ENCODE data around the gene BMPER.
A peak's percentile ranks its signal among the peaks of the same experiment; 100 is the strongest.

BMPER gene

DNA sequence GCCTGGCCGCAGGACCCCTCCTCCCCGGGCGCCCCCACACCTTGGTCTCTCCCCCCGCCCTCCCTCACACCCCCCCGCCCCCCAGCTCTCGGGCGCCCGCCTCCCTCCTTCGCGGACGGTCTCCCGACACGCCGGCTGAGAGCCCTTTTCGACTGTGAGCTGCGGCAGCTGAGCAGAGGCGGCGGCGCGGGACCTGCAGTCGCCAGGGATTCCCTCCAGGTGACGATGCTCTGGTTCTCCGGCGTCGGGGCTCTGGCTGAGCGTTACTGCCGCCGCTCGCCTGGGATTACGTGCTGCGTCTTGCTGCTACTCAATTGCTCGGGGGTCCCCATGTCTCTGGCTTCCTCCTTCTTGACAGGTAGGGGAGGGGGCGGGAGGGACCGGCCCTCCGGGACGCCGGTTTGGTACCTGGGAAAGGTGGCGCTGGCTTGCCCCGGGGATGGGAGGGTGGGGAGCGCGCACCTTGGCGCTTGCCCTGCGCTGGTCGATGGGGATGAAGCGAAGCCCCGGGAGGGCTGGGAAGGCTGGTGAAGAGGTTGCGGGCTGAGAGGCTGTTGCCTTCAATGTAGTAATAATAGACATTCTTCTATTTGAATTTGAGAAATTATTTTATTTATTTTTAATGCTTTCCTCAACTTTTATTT is at the start of gene BMPER:
TSS of gene BMPER (plus strand) at position 151 of the 644 bp plus-strand sequence. CDS start at position 226, 75 bp downstream.
- peak; percentile 9 for DNase-seq

DNA sequence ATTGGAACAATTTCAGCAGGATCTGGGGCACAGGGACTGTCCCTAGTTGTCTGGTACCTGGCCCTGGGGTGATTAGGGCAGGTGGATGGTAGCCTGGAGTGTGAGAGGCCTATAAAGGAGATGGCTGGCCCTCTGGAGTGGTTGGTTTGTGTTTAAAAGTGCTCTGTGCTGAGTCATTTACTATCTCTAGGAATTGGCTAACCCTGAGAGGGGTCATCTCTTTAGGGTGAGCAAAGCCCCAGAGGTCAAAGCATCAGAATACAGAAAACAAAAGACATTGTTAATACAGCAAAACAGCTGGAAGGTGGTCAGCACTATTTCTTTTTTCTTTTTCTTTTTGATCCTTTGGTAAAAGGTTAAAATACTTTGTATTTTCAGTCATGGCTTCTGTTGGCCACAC is 43.4 kb upstream of the BMPER start:
- no peak for DNase-seq

DNA sequence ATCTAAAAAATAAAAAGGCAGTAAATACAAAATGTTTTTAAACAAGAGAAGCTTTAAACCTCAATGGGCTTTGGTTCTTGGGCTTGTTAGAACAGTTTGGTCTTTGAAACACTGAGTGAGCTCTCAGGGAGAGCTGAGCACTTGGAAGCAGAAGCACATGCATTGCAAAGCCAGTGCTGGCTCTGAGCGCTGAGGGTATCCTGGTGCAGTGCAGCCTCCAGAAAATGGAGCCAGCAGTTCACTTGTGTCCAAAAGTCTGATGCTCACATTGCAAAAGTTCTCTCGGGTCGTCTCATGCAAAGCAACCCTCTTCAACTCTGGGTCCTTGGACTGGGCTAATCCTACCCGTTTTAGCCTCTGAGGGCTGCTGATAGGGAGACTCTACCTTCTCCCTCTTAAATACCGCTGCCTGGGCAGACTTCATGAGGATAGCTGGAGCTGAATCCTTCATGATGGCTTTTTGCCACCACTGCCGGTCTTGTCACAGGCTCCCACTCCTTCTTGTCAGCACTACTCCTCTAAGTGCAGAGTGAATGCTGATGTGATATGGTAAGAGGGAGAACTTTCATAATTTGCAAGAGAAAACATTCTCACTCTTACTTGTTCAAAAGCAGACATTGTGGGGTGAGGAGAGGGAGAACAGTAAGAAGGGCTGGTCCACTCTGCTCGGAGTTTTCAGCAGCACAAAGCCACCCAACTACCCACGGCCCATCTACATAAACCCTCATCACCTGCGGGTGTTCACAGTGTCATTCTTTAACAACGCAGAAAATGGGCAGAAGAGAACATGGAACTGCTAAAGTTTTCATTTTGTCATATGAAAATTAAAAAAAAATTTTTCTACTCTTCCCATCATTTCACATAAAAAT is 42.2 kb upstream of the BMPER start:
- DNase-seq = no peak

DNA sequence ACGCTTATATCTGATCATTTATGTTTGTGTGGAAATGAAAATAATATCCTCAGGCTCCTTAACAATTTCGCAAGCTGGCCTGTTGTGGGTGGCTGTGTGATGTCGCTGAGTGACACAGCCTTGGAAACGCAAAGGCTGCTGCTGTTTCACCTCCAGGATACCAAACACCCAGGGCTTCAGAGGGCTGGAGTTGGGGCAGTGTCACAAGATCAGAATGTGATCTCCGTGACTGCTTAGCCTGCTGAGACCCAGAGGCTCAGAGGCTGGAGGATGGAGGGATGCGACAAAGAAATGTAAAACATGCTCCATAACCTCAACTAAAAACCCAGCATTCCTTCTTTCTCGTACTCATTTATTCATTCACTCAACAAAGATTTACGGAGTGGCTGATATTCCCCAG is 37.2 kb upstream of the BMPER start:
- no peak for DNase-seq

DNA sequence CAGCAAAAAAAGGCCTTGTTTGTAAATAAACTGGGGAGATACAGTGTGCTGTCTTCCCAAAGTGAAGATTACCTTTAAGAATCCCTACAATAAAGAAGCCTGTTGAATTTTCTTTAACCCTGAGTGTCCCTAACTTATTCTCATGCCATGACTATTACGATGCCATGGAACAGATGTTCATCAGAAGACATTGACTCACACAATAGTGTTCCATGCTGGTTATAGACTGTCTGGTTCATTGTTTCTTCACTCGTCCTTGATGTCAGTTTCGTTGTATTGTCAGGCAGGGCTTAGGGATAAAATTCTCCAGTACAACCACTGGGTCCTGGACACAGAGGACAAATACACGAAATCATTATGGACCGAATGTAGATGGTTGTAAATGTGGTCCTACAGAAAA is 36.2 kb upstream of the BMPER start:
- no peak for DNase-seq

DNA sequence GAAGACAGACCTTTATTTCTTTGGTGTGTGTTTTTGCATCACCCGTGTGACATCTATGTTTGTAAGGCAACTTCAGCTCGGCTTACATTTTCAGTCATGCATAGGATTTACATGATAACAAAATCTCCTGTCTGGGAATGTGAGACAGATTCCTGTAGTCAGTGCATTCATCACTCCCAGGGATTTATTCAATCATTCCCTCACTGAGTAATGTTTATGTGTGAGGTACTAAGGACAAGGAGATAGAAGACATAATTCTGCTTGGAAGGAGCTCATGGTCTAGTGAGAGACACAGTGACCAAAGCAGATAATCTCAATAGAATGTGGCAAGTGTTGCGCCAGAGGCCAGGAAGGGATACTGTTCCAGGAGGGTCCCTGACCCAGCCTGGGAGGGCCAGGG is 35.2 kb upstream of the BMPER start:
- DNase-seq = no peak

DNA sequence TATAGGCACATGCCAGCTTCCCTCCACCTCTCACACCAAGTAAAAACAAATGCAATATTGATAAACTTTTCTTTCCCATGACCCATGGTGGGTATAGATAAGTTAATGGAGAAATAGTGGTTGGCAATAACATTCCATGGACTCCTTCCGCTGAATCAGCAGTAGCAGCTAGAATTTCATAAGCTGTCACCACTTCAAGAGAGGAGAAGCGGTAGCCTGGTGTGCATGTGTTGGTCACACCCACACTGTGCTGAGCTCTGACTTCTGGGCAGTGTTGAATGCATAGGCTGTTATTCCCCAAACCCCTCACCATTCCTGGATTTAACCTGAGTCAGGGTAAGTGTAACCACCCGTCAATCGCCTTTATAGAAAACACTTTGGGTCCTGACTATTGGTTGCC is 32.5 kb upstream of the BMPER start:
- DNase-seq = no peak

DNA sequence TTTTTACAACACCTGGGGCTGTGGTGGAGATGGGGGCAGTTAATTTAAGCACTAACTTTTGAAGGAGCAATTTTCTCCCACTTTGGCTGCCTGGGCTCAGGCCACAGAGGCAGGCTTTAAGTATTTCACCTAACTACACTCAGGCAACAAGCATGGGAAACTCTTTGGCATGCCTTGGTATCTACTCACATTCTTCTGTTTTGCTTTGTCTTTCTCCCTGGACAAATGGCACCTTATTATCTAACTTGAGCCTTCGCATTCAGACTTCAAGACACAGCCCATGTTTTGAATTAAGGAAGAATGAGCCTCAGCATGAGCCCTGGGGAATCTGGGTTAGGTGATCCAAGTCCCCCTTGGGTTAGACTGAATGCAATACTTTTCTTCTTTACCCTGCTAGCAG is 31.8 kb upstream of the BMPER start:
- DNase-seq = no peak

DNA sequence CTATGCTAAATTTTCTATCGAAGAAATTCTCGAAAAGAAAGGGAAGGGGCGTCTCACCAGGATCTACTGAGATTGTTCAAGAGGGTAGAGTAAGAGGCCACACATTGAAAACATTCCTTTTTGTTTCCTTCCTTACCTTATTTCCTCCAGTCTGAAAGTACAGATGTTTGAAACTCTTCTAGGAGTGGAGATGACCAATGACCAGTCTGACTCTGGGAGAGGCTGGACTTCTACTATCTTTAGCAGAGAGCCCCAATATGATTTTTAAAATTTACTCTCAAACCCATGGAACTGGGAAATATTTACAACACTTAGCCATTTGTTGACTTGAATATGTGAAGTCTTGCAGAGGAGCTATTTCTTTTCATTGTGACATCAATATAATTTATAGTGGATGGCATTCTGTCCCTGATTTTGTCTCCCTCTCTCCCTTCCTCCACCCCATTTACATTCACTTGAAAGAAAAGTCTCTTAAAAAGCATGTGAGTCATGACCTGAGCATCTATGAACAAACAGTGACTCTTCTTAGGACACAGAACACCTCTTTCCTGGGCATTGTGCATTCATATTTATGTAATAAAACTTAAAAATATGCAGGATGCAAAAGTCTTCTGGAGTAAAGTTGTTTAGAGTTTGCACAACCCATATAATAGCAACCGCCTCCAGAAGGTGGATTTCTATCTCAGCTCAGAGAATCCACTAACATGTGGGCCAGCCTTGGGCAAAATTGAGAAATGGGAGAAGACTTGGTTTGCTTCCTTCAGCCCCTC is 31.2 kb upstream of the BMPER start:
- peak; percentile 51 for DNase-seq

DNA sequence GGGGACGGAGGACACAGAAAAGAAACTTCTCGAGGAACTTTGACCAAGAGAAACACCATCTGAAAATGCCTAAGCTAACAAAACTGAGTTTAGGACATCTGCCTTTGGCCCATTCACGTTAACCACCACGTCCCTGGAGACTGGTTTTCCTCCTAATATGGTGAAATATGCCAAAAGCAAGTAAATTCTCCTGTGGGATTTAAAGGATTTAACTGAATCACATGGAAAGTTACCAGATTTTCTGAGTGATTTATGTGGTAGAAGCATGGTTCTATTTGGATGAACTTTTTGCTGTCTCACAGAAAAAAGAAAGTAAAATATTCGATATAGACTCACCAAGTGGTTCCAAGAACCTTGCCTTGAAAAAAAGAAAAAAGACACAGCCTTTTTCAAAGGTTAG is 30.4 kb upstream of the BMPER start:
- DNase-seq = no peak

DNA sequence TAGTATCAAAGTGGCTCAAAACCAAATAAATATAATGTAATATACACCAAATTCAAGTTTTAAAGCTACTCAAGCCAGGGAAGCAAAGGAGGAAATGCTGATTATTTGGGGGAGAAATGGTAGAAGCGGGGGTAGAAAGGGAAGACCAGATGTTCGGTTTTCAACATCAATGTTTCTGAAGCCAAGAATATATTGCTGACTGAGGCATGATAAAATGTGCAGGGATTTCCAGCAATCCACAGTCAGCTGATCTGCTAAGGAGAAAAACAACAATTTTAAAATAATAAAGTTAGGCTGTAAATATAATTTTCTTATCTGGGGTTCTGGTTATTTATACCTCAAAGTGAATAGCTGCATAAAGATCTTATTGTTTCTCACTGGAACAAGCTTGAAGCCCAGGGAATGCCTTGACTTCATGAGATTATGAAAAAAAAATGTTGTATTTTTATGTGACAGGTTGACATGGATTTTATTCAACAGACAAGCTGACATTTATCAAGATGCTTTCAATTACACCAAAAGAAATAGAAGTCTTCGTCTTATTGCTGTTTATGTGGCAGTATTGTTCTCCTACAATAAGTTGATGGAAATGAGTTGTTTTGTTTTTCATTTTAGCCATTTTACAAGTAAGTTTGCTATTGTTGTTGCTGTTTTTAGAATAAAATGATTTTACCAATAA is 28.6 kb upstream of the BMPER start:
- no peak for DNase-seq

DNA sequence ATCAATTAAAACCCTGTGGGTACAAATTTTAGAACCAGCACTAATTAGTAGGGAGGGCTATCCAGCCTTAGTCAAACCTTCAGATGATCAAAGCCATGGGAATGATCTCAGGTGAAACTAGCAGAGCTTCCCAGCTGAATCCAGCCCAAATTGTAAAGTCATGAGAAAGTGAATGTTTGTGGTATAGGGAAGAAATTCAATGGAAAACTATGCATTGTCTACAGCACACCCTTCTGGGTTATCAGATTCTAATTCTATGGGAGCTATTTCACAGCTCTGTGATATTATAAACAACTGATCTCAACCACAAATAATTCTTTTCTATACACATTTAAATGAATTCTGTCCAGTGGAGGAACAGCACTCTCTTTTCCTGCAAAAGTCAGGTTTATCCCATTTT is 24.6 kb upstream of the BMPER start:
- peak; percentile 10 for DNase-seq

DNA sequence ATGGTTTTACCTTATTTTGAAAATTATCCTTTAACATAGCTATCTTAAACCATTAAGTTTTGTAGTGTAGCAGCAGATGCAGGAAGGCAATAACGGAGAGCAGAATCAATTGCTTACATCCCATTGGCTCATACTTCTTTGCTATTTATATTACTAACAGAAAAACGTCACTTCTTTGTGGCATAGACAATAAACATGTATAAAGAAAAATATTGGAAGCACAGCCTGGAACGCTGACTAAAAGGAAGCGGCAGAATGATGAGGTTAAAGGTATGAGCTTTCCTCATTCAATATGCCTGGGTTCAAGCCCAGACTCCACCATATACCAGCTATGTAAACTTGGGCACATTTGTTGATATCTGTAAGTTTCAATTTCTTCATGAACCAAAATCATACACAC is 24.0 kb upstream of the BMPER start:
- DNase-seq = no peak

DNA sequence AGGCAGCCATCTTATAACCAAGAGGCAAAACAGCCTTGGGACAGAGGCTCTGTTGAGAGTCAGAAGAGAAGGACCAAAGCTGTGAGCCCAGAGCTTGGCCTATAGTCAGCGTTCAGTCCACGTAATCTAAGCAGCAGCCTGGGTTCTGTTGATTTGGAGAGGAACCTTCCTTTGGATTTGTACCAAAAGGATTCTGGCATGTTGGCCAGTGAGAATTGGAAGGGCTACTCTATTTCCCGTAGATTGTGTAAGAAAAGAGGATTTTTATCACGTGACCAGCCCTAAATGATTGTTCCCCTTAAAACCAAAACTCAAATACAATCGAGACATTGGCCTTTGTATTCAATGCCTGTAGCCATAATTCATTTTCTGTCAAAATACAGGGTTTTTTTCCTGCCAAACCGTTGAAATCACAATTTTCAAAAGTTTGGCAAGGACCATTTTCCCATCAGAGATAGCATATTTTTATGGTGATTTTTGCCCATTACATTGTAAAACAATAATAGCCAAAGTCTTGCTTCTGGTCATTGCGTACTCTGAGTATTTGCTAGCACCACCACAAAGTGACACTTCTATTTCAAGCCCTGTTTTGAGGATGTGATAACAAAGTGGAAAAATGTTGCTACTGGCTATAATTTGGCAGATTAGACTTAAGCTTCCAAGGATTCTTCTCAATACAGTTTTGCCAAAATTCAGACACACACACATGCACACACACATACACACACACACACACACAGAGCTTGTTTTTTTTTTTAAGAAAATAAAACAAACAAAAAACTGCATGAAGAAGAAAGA is 23.1 kb upstream of the BMPER start:
- no peak for DNase-seq

DNA sequence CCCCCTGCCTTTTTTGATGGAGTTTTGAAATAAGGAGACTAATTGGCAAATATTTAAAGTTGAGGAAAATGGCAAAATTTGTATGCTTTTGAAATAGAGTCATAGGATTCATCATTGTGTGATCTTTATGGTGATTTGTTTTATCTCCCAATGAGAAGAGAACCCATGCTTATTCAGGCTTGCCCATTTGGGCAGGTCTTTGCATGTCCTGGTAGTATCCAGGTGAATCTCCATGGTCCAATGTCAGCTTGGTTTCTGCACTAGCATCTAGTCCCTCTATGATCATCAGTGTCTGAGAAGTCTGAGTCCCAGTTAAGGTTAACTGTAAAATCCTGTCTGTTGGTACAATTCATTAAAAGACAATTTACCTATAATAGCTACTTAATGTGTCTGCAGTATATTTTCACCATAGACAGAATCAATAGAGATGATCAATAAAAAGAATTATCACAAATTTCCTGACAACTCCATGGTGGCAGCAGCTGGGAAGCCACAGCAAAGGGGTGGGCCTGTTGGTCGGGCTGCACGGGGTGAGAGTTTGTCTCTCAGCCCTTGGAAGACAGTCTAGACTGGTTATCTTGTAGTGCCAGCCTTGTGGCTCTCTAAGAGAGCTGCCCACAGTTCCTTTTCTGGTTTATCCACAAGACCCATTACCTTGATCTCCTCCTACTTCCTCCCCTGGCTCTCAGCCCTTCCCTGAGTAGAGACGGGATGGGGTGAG is 22.2 kb upstream of the BMPER start:
- no peak for DNase-seq

DNA sequence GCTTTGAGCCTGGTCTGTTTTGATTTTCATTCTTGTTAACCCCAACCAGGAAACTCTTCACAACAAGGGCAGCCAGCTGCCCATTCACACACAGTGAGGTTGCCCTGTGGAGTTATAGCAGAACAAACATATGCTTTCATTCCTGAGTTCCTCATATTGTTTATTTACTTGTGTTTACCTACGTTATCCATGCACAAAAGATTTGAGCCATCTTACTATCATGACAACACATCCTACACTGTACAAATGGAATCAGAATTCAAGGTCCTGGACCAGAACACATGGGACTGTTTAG is 21.7 kb upstream of the BMPER start:
- DNase-seq = no peak

DNA sequence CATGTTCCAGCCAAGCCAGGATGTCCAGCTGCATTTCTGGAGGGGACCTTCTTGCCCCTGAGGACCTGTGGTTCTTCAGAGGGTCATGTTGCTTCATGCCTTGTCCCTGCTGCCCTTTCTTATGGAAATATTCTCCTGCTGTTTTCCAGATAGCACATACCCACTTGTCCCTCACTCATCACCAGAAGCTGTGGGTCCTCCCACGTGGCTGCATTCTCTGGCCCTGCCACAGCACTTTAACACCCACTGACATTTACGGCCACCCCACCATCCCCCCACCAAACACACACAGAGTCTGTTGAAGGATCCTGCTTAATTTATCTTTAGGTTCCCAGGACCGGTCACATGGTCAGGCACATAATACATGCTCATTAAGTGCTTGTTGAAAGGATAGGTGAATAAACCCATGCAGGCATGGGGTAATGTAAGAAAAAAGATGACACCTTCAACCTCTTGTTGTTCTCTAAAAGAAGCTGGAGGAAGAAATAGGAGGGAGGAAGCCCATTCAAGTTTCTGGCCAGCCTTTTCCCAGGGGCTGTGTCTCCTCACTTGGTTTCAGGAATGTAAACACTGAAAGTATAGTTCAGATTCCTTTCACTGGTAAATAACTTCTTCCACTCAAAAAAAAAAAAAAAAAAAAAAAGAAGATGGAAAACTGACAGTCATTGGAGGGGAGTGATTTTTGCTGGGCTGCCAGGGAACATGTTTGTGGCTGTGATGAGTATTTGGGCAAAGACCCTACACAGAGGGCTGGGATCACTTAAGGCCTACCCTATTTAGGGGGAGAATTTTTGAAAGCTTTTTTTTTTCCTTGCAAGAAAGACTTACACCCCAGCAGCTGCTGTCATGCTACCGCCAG is 19.8 kb upstream of the BMPER start:
- DNase-seq = no peak

DNA sequence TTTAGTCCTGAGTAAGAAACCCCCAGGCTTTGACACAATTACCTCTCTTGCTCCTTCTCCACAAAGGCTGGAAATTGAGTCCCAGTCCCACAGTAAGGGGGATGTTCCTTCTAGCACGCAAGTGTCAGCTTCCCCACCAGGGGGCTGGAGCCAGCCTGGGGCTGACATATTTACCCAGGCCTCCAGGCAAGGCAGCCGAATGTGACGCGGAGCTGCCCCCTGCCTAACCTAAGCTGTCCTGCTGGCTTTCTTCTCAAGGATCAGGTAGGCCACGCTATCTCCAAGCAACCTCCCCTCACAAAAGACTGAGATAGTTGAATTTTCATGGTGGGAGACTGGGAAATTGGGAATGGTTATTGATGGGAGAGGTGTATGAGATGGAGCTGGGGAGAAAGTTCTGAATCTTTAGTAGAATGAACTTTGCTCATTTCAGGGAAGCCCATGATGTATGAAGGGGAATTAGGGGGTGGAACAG is 19.2 kb upstream of the BMPER start:
- no peak for DNase-seq

DNA sequence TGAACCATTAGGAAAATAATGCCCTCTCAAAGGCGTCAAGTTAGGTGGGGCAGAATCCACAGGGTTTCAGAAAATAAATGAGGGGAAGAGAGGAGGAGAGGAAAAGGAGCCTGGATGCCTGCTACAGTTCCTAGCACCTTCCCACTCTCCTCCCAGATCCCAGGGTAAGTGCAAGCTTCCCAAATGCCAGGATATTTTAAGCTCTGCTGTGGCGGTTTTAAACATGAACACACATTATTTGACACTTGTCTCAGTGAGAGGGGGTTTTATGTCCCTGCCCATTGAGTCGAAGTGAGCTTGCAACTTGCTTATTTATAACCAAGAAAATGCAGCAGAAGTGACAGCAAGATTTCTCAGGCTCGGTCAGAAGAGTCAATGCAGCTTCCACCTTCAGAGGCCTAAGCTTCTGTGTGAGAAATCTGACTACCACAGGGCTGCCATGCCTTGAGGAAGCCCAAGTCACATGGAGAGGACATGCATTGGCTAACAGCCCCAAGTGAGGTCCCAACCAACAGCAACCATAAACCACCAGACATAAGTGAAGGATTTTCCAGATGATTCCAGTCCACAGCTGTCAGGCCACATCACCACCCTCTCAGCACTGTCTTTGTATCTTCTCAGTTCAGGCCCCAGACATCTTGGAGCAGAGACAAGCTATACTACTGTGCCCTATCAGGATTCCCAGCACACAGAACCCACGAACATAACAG is 17.9 kb upstream of the BMPER start:
- DNase-seq = no peak

DNA sequence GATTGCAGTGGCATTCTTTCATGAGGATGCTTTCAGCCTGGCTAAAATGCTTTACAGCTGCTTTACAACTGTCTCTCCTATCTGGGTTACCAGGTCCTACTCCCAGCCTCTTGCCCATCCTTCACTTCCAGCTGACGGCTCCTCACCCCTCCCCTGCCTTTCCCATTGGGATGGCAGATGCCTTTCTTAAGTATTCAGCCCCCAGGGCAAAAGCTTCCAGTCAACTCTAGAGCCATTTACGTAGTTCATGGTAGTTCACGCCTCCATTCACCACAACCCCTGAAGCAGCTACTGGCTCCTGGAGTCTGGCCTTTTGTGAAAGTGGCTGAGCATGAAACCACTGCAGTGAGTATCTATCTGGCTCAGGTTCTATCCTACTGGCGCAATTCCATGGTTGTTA is 17.2 kb upstream of the BMPER start:
- no peak for DNase-seq
